ENCODE data around the gene TMEM131.

TMEM131 gene

GRCh38 chr2:98004613-98005012 is 8.9 kb upstream of the TMEM131 start:
- Histone ChIP-seq H2BK15ac (ENCODE audit: low read length) (no peak overlapping the region), H3K4me2 (ENCODE audit: insufficient read depth, low read length, poor library complexity, severe bottlenecking) (no peak overlapping the region), H3K4me3 (ENCODE audit: low read length in 2 of 2) (no peak overlapping the region), H3K36me3 (replicated peaks in 1 of 2; ENCODE audit: control insufficient read depth in 2 of 2, insufficient read depth in 2 of 2, low read length in 2 of 2) (no peaks in the 10 kb centered on the region), H3K23ac (ENCODE audit: low read depth, low read length, poor library complexity) (no peak overlapping the region), H3K4me1 (ENCODE audit: control insufficient read depth in 2 of 2, insufficient read depth in 1 of 2, low read depth in 1 of 2, low read length in 2 of 2) (no peaks in the 10 kb centered on the region), H3K9ac (ENCODE audit: low read depth, low read length, poor library complexity) (no peak overlapping the region), H3K27ac (replicated peaks; ENCODE audit: low read length) (no peak overlapping the region), H2BK12ac (ENCODE audit: low read length) (no peak overlapping the region), H3K79me1 (ENCODE audit: low read depth, low read length) (no peaks in the 10 kb centered on the region), H3K27me3 (ENCODE audit: control insufficient read depth in 3 of 3, insufficient read depth in 3 of 3, low read depth in 1 of 3, low read length in 3 of 3) (no peaks in the 10 kb centered on the region), H4K8ac (ENCODE audit: low read depth, low read length) (no peak overlapping the region), H2BK5ac (ENCODE audit: low read length) (no peak overlapping the region), H3K4ac (ENCODE audit: low read length) (no peak overlapping the region), H4K91ac (ENCODE audit: low read depth, low read length, poor library complexity) (no peak overlapping the region), H3K18ac (ENCODE audit: low read length) (no peak overlapping the region), H2BK120ac (ENCODE audit: low read depth, low read length) (no peak overlapping the region), H3K9me3 (replicated peaks in 1 of 2; ENCODE audit: control insufficient read depth in 2 of 2, insufficient read depth in 1 of 2, low read depth in 1 of 2, low read length in 2 of 2) (no peaks in the 10 kb centered on the region), H3K14ac (ENCODE audit: low read length) (no peak overlapping the region), H2AFZ (ENCODE audit: low read length) (no peak overlapping the region), H2AK5ac (ENCODE audit: low read depth, low read length) (no peak overlapping the region)
- no peak for DNase-seq (ENCODE audit: low spot score)
- WGBS, 2 donors (ENCODE audit: extremely low coverage in 2 of 2, insufficient read length in 2 of 2, insufficient replicate concordance in 1 of 2), result no CpG with 5 or more reads among the region's 3 CpGs

- H2AK5ac ChIP-seq (ENCODE audit: low read depth, low read length), result no peak overlapping the region
- H3K36me3 ChIP-seq (replicated peaks in 1 of 2; ENCODE audit: control insufficient read depth in 2 of 2, insufficient read depth in 2 of 2, low read length in 2 of 2), result no peaks in the 10 kb centered on the region
- H3K79me1 ChIP-seq (ENCODE audit: low read depth, low read length), result no peaks in the 10 kb centered on the region
- H3K4me1 ChIP-seq (ENCODE audit: control insufficient read depth in 2 of 2, insufficient read depth in 1 of 2, low read depth in 1 of 2, low read length in 2 of 2), result no peaks in the 10 kb centered on the region
- H3K9ac ChIP-seq (ENCODE audit: low read depth, low read length, poor library complexity), result no peak overlapping the region
- no CpG with 5 or more reads among the region's 2 CpGs for WGBS, 2 donors (ENCODE audit: extremely low coverage in 2 of 2, insufficient read length in 2 of 2, insufficient replicate concordance in 1 of 2)
- no peak overlapping the region for H3K4me2 ChIP-seq (ENCODE audit: insufficient read depth, low read length, poor library complexity, severe bottlenecking)
- no peaks in the 10 kb centered on the region for H3K27me3 ChIP-seq (ENCODE audit: control insufficient read depth in 3 of 3, insufficient read depth in 3 of 3, low read depth in 1 of 3, low read length in 3 of 3)
- H3K4me3 ChIP-seq (ENCODE audit: low read length in 2 of 2), result no peak overlapping the region
- no peak overlapping the region for H2BK120ac ChIP-seq (ENCODE audit: low read depth, low read length)
- DNase-seq (ENCODE audit: low spot score), result no peak
- H3K18ac ChIP-seq (ENCODE audit: low read length), result no peak overlapping the region
- no peak overlapping the region for H4K91ac ChIP-seq (ENCODE audit: low read depth, low read length, poor library complexity)
- no peak overlapping the region for H3K4ac ChIP-seq (ENCODE audit: low read length)
- H2BK5ac ChIP-seq (ENCODE audit: low read length), result no peak overlapping the region
- H2BK12ac ChIP-seq (ENCODE audit: low read length), result no peak overlapping the region
- H4K8ac ChIP-seq (ENCODE audit: low read depth, low read length), result no peak overlapping the region
- no peak overlapping the region for H3K14ac ChIP-seq (ENCODE audit: low read length)
- no peaks in the 10 kb centered on the region for H3K9me3 ChIP-seq (replicated peaks in 1 of 2; ENCODE audit: control insufficient read depth in 2 of 2, insufficient read depth in 1 of 2, low read depth in 1 of 2, low read length in 2 of 2)
- no peak overlapping the region for H3K23ac ChIP-seq (ENCODE audit: low read depth, low read length, poor library complexity)
- H3K27ac ChIP-seq (replicated peaks; ENCODE audit: low read length), result no peak overlapping the region
- no peak overlapping the region for H2AFZ ChIP-seq (ENCODE audit: low read length)
- no peak overlapping the region for H2BK15ac ChIP-seq (ENCODE audit: low read length)
These were observed 8.3 kb upstream of the TMEM131 start for GRCh38 chr2:98004047-98004446.

GRCh38 chr2:97999536-97999935 is 3.8 kb upstream of the TMEM131 start:
- no peak overlapping the region for H4K91ac ChIP-seq (ENCODE audit: low read depth, low read length, poor library complexity)
- H3K18ac ChIP-seq (ENCODE audit: low read length), result no peak overlapping the region
- no peak overlapping the region for H2AK5ac ChIP-seq (ENCODE audit: low read depth, low read length)
- no peak overlapping the region for H3K4ac ChIP-seq (ENCODE audit: low read length)
- no peak overlapping the region for H3K4me2 ChIP-seq (ENCODE audit: insufficient read depth, low read length, poor library complexity, severe bottlenecking)
- no peak overlapping the region for H3K4me3 ChIP-seq (ENCODE audit: low read length in 2 of 2)
- H2BK120ac ChIP-seq (ENCODE audit: low read depth, low read length), result no peak overlapping the region
- H2BK15ac ChIP-seq (ENCODE audit: low read length), result no peak overlapping the region
- DNase-seq (ENCODE audit: low spot score), result no peak
- H4K8ac ChIP-seq (ENCODE audit: low read depth, low read length), result no peak overlapping the region
- H3K27ac ChIP-seq (replicated peaks; ENCODE audit: low read length), result no peak overlapping the region
- no peak overlapping the region for H3K23ac ChIP-seq (ENCODE audit: low read depth, low read length, poor library complexity)
- no peak overlapping the region for H2BK5ac ChIP-seq (ENCODE audit: low read length)
- no peak overlapping the region for H2AFZ ChIP-seq (ENCODE audit: low read length)
- peaks cover 2% of the 10 kb centered on the region for H3K79me1 ChIP-seq (ENCODE audit: low read depth, low read length)
- H3K9me3 ChIP-seq (replicated peaks in 1 of 2; ENCODE audit: control insufficient read depth in 2 of 2, insufficient read depth in 1 of 2, low read depth in 1 of 2, low read length in 2 of 2), result no peaks in the 10 kb centered on the region
- H3K36me3 ChIP-seq (replicated peaks in 1 of 2; ENCODE audit: control insufficient read depth in 2 of 2, insufficient read depth in 2 of 2, low read length in 2 of 2), result no peaks in the 10 kb centered on the region
- 100% methylated on average over 1 of the region's 3 CpGs; no CpG with 5 or more reads in 1 of the 2 donors for WGBS, 2 donors (ENCODE audit: extremely low coverage in 2 of 2, insufficient read length in 2 of 2, insufficient replicate concordance in 1 of 2)
- no peak overlapping the region for H3K9ac ChIP-seq (ENCODE audit: low read depth, low read length, poor library complexity)
- H3K4me1 ChIP-seq (ENCODE audit: control insufficient read depth in 2 of 2, insufficient read depth in 1 of 2, low read depth in 1 of 2, low read length in 2 of 2), result peaks cover 0 to 4% of the 10 kb centered on the region in 2 donors
- H3K27me3 ChIP-seq (ENCODE audit: control insufficient read depth in 3 of 3, insufficient read depth in 3 of 3, low read depth in 1 of 3, low read length in 3 of 3), result no peaks in the 10 kb centered on the region
- H3K14ac ChIP-seq (ENCODE audit: low read length), result no peak overlapping the region
- H2BK12ac ChIP-seq (ENCODE audit: low read length), result no peak overlapping the region

GRCh38 chr2:97998431-97999005 is 2.8 kb upstream of the TMEM131 start:
- H3K4me3 ChIP-seq (ENCODE audit: low read length in 2 of 2), result no peak overlapping the region
- no peak overlapping the region for H3K4ac ChIP-seq (ENCODE audit: low read length)
- H2BK120ac ChIP-seq (ENCODE audit: low read depth, low read length), result no peak overlapping the region
- no peak overlapping the region for H3K9ac ChIP-seq (ENCODE audit: low read depth, low read length, poor library complexity)
- no peaks in the 10 kb centered on the region for H3K9me3 ChIP-seq (replicated peaks in 1 of 2; ENCODE audit: control insufficient read depth in 2 of 2, insufficient read depth in 1 of 2, low read depth in 1 of 2, low read length in 2 of 2)
- H3K36me3 ChIP-seq (replicated peaks in 1 of 2; ENCODE audit: control insufficient read depth in 2 of 2, insufficient read depth in 2 of 2, low read length in 2 of 2), result no peaks in the 10 kb centered on the region
- H3K18ac ChIP-seq (ENCODE audit: low read length), result no peak overlapping the region
- no peak overlapping the region for H3K27ac ChIP-seq (replicated peaks; ENCODE audit: low read length)
- H3K27me3 ChIP-seq (ENCODE audit: control insufficient read depth in 3 of 3, insufficient read depth in 3 of 3, low read depth in 1 of 3, low read length in 3 of 3), result no peaks in the 10 kb centered on the region
- no peak for DNase-seq (ENCODE audit: low spot score)
- H2BK15ac ChIP-seq (ENCODE audit: low read length), result no peak overlapping the region
- H4K91ac ChIP-seq (ENCODE audit: low read depth, low read length, poor library complexity), result no peak overlapping the region
- peaks cover 2% of the 10 kb centered on the region for H3K79me1 ChIP-seq (ENCODE audit: low read depth, low read length)
- no peak overlapping the region for H2AFZ ChIP-seq (ENCODE audit: low read length)
- H2AK5ac ChIP-seq (ENCODE audit: low read depth, low read length), result no peak overlapping the region
- no peak overlapping the region for H3K4me2 ChIP-seq (ENCODE audit: insufficient read depth, low read length, poor library complexity, severe bottlenecking)
- no CpG with 5 or more reads among the region's 1 CpG for WGBS, 2 donors (ENCODE audit: extremely low coverage in 2 of 2, insufficient read length in 2 of 2, insufficient replicate concordance in 1 of 2)
- no peak overlapping the region for H3K14ac ChIP-seq (ENCODE audit: low read length)
- H4K8ac ChIP-seq (ENCODE audit: low read depth, low read length), result no peak overlapping the region
- H3K4me1 ChIP-seq (ENCODE audit: control insufficient read depth in 2 of 2, insufficient read depth in 1 of 2, low read depth in 1 of 2, low read length in 2 of 2), result peaks cover 0 to 7% of the 10 kb centered on the region in 2 donors
- no peak overlapping the region for H2BK12ac ChIP-seq (ENCODE audit: low read length)
- no peak overlapping the region for H3K23ac ChIP-seq (ENCODE audit: low read depth, low read length, poor library complexity)
- no peak overlapping the region for H2BK5ac ChIP-seq (ENCODE audit: low read length)

All from neuronal stem cell (in vitro differentiated cells).